DOHH2 (cell line): ENCODE measurements around the gene KIF26B.

ENCODE experiments used
- H3F3A ChIP-seq: fragments of 200-600 bp; sonication (generic), shearing (Covaris generic); 2 replicates; pipeline ENCODE4 v1.6.0; 2016; ENCODE audit warnings: antibody characterized with exemption, mild to moderate bottlenecking; ENCODE audit not compliant: control insufficient read depth, insufficient read depth
- H3K27ac ChIP-seq: fragments of 200-600 bp; sonication (generic); 2 replicates; pipeline ENCODE4 v1.5.1; 2014; ENCODE audit warnings: low read depth, mild to moderate bottlenecking, low read length, moderate library complexity
- H3K27me3 ChIP-seq: fragments of 200-600 bp; sonication (generic); 2 replicates; pipeline ENCODE4 v1.6.1; 2014; ENCODE audit warnings: mild to moderate bottlenecking, low read length, mixed read lengths; ENCODE audit not compliant: control insufficient read depth
- H3K36me3 ChIP-seq: fragments of 200-600 bp; sonication (generic); 2 replicates; pipeline ENCODE4 v1.6.1; 2014; ENCODE audit warnings: mild to moderate bottlenecking, low read length, moderate library complexity, mixed read lengths; ENCODE audit not compliant: control insufficient read depth
- H3K4me1 ChIP-seq: fragments of 200-600 bp; sonication (generic); 2 replicates; pipeline ENCODE4 v1.6.1; 2014; ENCODE audit warnings: mild to moderate bottlenecking, low read length, mixed read lengths; ENCODE audit not compliant: control insufficient read depth
- H3K4me2 ChIP-seq: fragments of 200-600 bp; sonication (generic); 2 replicates; pipeline ENCODE4 v1.6.0; 2014; ENCODE audit warnings: mild to moderate bottlenecking, low read length, moderate library complexity
- H3K4me3 ChIP-seq: fragments of 200-600 bp; sonication (generic); 2 replicates; pipeline ENCODE4 v1.5.1; 2014; ENCODE audit warnings: mild to moderate bottlenecking, low read length, mixed read lengths
- H3K79me2 ChIP-seq: fragments of 200-600 bp; sonication (generic); 2 replicates; pipeline ENCODE4 v1.6.1; 2014; ENCODE audit warnings: mild to moderate bottlenecking, low read length, mixed read lengths; ENCODE audit not compliant: control insufficient read depth
- H3K9me2 ChIP-seq: fragments of 200-600 bp; sonication (generic); replicated peaks from 2 replicates; pipeline ENCODE4 v1.6.1; 2014; ENCODE audit warnings: mild to moderate bottlenecking, low read length, mixed read lengths; ENCODE audit not compliant: control insufficient read depth
- H3K9me3 ChIP-seq: fragments of 200-600 bp; sonication (generic); 2 replicates; pipeline ENCODE4 v1.6.1; 2014; ENCODE audit warnings: antibody characterized with exemption, low read length, mixed read lengths; ENCODE audit not compliant: control insufficient read depth, insufficient read depth
- H4K20me1 ChIP-seq: fragments of 200-600 bp; sonication (generic); 2 replicates; pipeline ENCODE4 v1.6.0; 2014; ENCODE audit warnings: low read depth, mild to moderate bottlenecking, antibody characterized with exemption, low read length, moderate library complexity; ENCODE audit not compliant: control insufficient read depth, insufficient read depth
- EZH2phosphoT487 ChIP-seq: fragments of 200-600 bp; sonication (generic); IDR thresholded peaks from 2 replicates; pipeline ENCODE4 v1.6.1; 2017; ENCODE audit warnings: borderline replicate concordance, mild to moderate bottlenecking, antibody characterized with exemption, low read length, moderate library complexity, mixed read lengths
- TF ChIP-seq, protein P1 (sequence below): fragments of 200-600 bp; sonication (generic); IDR thresholded peaks from one replicate; pipeline ENCODE4 v1.5.1; 2014; ENCODE audit warnings: antibody characterized with exemption, mild to moderate bottlenecking, low read depth, low read length; ENCODE audit not compliant: poor library complexity, severe bottlenecking

KIF26B gene

DNA sequence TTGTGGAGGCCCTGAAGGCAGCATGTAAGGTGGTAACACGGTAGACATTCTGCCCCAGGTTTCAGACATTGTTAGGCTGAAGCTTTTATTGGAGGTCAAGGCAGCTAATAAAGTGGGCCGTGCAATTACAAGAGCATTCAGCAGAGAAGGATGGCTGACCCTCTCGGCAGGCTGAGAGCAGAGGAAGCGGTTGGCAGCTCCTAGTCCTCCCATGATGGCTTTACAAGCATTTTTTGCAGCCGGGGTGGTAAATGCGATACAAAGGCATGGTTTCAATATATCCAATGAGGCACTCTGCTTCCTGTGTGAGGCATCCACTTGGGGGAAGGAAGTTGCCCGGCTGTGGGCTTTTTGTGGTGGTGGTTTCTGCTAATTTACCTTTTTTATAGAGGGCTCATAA is 14.6 kb downstream of the KIF26B start:
- no peaks in the 10 kb centered on the region for H4K20me1 ChIP-seq
- no peaks in the 10 kb centered on the region for H3K9me2 ChIP-seq
- H3K4me2 ChIP-seq = no peak overlapping the region
- H3F3A ChIP-seq = no peaks in the 10 kb centered on the region
- H3K27me3 ChIP-seq = peaks cover 26% of the 10 kb centered on the region
- no peak for TF ChIP-seq EZH2phosphoT487
- TF ChIP-seq, protein P1, sequence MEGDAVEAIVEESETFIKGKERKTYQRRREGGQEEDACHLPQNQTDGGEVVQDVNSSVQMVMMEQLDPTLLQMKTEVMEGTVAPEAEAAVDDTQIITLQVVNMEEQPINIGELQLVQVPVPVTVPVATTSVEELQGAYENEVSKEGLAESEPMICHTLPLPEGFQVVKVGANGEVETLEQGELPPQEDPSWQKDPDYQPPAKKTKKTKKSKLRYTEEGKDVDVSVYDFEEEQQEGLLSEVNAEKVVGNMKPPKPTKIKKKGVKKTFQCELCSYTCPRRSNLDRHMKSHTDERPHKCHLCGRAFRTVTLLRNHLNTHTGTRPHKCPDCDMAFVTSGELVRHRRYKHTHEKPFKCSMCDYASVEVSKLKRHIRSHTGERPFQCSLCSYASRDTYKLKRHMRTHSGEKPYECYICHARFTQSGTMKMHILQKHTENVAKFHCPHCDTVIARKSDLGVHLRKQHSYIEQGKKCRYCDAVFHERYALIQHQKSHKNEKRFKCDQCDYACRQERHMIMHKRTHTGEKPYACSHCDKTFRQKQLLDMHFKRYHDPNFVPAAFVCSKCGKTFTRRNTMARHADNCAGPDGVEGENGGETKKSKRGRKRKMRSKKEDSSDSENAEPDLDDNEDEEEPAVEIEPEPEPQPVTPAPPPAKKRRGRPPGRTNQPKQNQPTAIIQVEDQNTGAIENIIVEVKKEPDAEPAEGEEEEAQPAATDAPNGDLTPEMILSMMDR = no peak
- H3K9me3 ChIP-seq = no peaks in the 10 kb centered on the region
- no peaks in the 10 kb centered on the region for H3K79me2 ChIP-seq
- H3K4me1 ChIP-seq = no peaks in the 10 kb centered on the region
- H3K4me3 ChIP-seq = no peak overlapping the region
- no peak overlapping the region for H3K27ac ChIP-seq
- no peaks in the 10 kb centered on the region for H3K36me3 ChIP-seq

DNA sequence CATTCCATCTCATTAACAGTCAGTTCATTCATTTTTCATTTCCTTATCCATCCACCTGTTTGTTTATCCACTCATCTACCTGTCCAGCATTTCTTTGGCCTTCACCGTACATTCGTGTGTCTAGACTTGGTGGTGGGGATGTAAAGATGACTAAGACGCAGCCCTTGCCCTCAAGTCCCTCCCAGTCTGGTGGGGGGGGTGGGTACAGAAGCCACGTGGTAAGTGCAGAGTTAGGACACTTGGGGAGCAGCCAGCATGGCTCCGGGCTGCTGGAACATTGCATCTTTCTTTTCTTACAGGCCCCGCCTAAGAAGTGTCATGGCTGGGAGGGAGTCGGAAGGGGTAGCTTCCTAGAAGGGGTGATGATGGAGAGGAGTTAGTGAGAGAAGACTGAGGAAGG is 17.2 kb downstream of the KIF26B start:
- Histone ChIP-seq H3K9me3 (no peaks in the 10 kb centered on the region), H3K4me3 (no peak overlapping the region), H3K4me1 (no peaks in the 10 kb centered on the region), H3F3A (no peaks in the 10 kb centered on the region), H3K36me3 (no peaks in the 10 kb centered on the region), H3K27me3 (peaks cover 17% of the 10 kb centered on the region), H3K9me2 (no peaks in the 10 kb centered on the region), H3K27ac (no peak overlapping the region), H3K4me2 (no peak overlapping the region), H3K79me2 (no peaks in the 10 kb centered on the region), H4K20me1 (no peaks in the 10 kb centered on the region)
- TF ChIP-seq EZH2phosphoT487 = no peak
- TF ChIP-seq, protein P1 = no peak

DNA sequence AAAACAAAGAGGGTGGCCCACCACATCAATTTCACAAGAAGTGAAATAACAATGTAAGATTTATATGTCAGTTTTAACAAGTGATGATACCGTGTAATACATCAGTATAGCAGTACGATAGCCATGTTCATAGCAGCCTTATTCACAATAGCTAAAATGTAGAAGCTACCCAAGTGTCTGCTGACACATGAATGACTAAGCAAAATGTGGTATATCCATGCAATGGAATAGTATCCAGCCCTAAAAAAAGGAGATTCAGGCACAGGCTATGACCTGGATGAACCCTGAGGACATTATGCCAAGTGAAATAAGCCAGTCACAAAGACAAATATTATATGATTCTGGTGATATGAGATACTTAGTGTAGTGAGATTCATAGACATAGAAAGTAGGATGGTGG is 18.0 kb downstream of the KIF26B start:
- Histone ChIP-seq H3K79me2 (no peaks in the 10 kb centered on the region), H3K4me1 (no peaks in the 10 kb centered on the region), H3K27ac (no peak overlapping the region), H3K4me3 (no peak overlapping the region), H3K36me3 (no peaks in the 10 kb centered on the region), H3K9me2 (no peaks in the 10 kb centered on the region), H3K27me3 (peaks cover 9% of the 10 kb centered on the region), H3K4me2 (no peak overlapping the region), H4K20me1 (no peaks in the 10 kb centered on the region), H3K9me3 (no peaks in the 10 kb centered on the region), H3F3A (no peaks in the 10 kb centered on the region)
- no peak for TF ChIP-seq EZH2phosphoT487
- TF ChIP-seq, protein P1 = no peak
